K562 treated with DMSO at 1 percent for 4 hours (cell line): Measurements from ENCODE around the gene DUSP15. TPM values are rescaled to one million over a fixed set of nuclear protein-coding genes. Genes with fewer than 3 reads are reported as not detected.

Experiments
- total RNA-seq: library from RNA; unstranded; fragments of 300-600 nt; gene quantifications from 2 replicates; pipeline ENCODE4 v1.2.3, GENCODE V29; 2022; ENCODE audit not compliant: insufficient read depth

DUSP15 gene
- total RNA-seq = not detected in 2 replicates

GRCh38 chr20:31869942-31870725, at the start of gene DUSP15, which contains the start of gene TTLL9:
Gene DUSP15 (minus strand): TSS chr20:31870527. CDS start chr20:31870337, 190 bp downstream.
Gene TTLL9 (plus strand): TSS chr20:31870634. CDS start chr20:31871127, 493 bp downstream.

GRCh38 chr20:31845300-31845863, 24.9 kb downstream of the DUSP15 start, which contains the start of gene FOXS1:
Gene FOXS1 (minus strand): TSS chr20:31845604. CDS start chr20:31845542, 62 bp downstream.

DNA sequence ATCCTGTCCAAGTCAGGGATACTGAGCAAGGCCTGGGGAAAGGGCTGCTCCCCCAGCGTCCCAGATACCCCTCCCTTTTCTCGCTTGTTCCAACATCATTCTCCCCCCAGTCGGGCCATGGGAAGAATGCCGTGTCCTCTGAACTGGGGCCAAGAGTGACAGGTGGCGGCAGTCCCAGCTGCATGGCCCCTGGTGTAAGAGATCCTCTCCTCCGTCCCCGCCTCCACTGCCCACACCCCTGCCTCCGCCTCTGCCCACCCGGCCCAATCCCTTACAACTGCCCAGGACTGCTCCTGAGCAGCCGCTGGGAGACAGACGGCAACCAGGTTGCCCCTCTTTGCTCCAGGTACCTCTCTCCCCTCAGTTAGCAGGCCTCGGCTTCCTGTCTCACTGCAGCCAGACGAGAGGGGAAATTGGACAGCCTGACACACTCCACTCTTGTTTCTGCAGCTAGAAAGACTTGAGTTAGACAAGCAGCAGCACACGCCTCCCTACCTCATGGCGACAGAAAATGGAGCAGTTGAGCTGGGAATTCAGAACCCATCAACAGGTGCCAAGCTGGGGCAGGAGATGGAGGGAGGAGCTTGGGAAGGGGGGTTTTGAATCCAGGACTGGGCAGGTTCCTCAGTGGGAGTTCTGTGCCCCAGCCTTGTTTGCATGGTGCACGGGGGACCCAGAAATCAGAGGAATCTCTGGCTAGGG, 51.1 kb downstream of the DUSP15 start, which contains the start of gene MYLK2:
Gene MYLK2 (plus strand): TSS at position 274 of the 702 bp plus-strand sequence. CDS start 225 bp downstream, at position 499.

Other genes starting within 250 kb of the DUSP15 start
- not detected in 2 replicates for gene COX4I2, start 232.6 kb downstream of the DUSP15 start, total RNA-seq
- gene BCL2L1, start 147.7 kb downstream of the DUSP15 start, total RNA-seq = 53.0 and 63.2 TPM in 2 replicates
- 77.9 and 88.5 TPM in 2 replicates for gene TPX2, start 131.2 kb downstream of the DUSP15 start, total RNA-seq
- 0.69 and 2.4 TPM in 2 replicates for gene MYLK2, start 51.2 kb downstream of the DUSP15 start, total RNA-seq
- not detected in 2 replicates for gene FOXS1, start 24.9 kb downstream of the DUSP15 start, total RNA-seq
- not detected in 2 replicates for gene TTLL9, start 107 bp upstream of the DUSP15 start, total RNA-seq
- 18.6 and 19.7 TPM in 2 replicates for gene PDRG1, start 81.5 kb upstream of the DUSP15 start, total RNA-seq
- gene XKR7, start 97.6 kb upstream of the DUSP15 start, total RNA-seq = not detected in 2 replicates
- 0.73 TPM in 1 of 2 replicates, not detected in the other for gene CCM2L, start 139.9 kb upstream of the DUSP15 start, total RNA-seq
- 0.50 TPM in 1 of 2 replicates, not detected in the other for gene HCK, start 181.7 kb upstream of the DUSP15 start, total RNA-seq
- 23.5 and 31.6 TPM in 2 replicates for gene TM9SF4, start 239.2 kb upstream of the DUSP15 start, total RNA-seq